OCI-LY7 (cell line): ENCODE results near the gene CNTN4. TPM values are rescaled to one million over a fixed set of nuclear protein-coding genes. Genes with fewer than 3 reads are reported as not detected.

Experiments
- BruUV-seq: library from RNA; stranded (reverse); fragments of 400-500 nt; replicated peaks from 2 replicates; lab custom pipeline; 2021; lab: Mats Ljungman, UMichigan
- CTCF ChIA-PET: fragments of 300-600 bp; sonication (Branson Sonifier 250); formaldehyde crosslinking; loops from one replicate; lab custom pipeline; 2022; ENCODE audit warnings: antibody characterized with exemption; ENCODE audit not compliant: unreplicated experiment; lab: Charles Lee
- POLR2A ChIA-PET: fragments of 300-600 bp; sonication (Branson Sonifier 250); formaldehyde crosslinking; loops from one replicate; lab custom pipeline; 2022; ENCODE audit warnings: antibody characterized with exemption; lab: Charles Lee
- DNase-seq: peaks from one replicate; pipeline ENCODE4 v3.0.0-alpha.2; 2015; ENCODE audit warnings: low spot score
- H2AFZ ChIP-seq: fragments of 200-600 bp; sonication (generic), shearing (Covaris generic); 2 replicates; pipeline ENCODE4 v1.6.1; 2014; ENCODE audit warnings: mild to moderate bottlenecking, antibody characterized with exemption, low read length, moderate library complexity
- H3K27ac ChIP-seq: fragments of 200-600 bp; sonication (generic); 2 replicates; pipeline ENCODE4 v1.5.1; 2014; ENCODE audit warnings: mixed run types, low read depth, mild to moderate bottlenecking, moderate library complexity, low read length, inconsistent platforms; ENCODE audit not compliant: poor library complexity, severe bottlenecking
- H3K36me3 ChIP-seq: fragments of 200-600 bp; sonication (generic); 2 replicates; pipeline ENCODE4 v1.6.1; 2014; ENCODE audit warnings: mild to moderate bottlenecking, antibody characterized with exemption, low read length, moderate library complexity, mixed read lengths; ENCODE audit not compliant: insufficient read depth
- H3K4me1 ChIP-seq: fragments of 200-600 bp; sonication (generic); 2 replicates; pipeline ENCODE4 v1.5.1; 2014; ENCODE audit warnings: mild to moderate bottlenecking, low read length; ENCODE audit not compliant: insufficient read depth, poor library complexity, severe bottlenecking
- H3K4me2 ChIP-seq: fragments of 200-600 bp; sonication (generic); 2 replicates; pipeline ENCODE4 v1.6.1; 2014; ENCODE audit warnings: mild to moderate bottlenecking, low read length
- H3K4me3 ChIP-seq: fragments of 200-600 bp; sonication (generic); 2 replicates; pipeline ENCODE4 v1.5.1; 2014; ENCODE audit warnings: mild to moderate bottlenecking, low read depth, low read length; ENCODE audit not compliant: poor library complexity, severe bottlenecking
- H3K79me2 ChIP-seq: fragments of 200-600 bp; sonication (generic); 2 replicates; pipeline ENCODE4 v1.6.1; 2016; ENCODE audit warnings: low read depth, mild to moderate bottlenecking, low read length, moderate library complexity, mixed read lengths; ENCODE audit not compliant: insufficient read depth
- H3K9me2 ChIP-seq: fragments of 200-600 bp; sonication (generic); 2 replicates; pipeline ENCODE4 v1.6.1; 2016; ENCODE audit warnings: mild to moderate bottlenecking, low read length, mixed read lengths; ENCODE audit not compliant: insufficient read depth
- H3K9me3 ChIP-seq: fragments of 200-600 bp; sonication (generic); 2 replicates; pipeline ENCODE4 v1.6.1; 2014; ENCODE audit warnings: mild to moderate bottlenecking, mixed run types, low read length, mixed read lengths
- H4K20me1 ChIP-seq: fragments of 200-600 bp; sonication (generic); 2 replicates; pipeline ENCODE4 v1.6.1; 2014; ENCODE audit warnings: mild to moderate bottlenecking, antibody characterized with exemption, low read length, moderate library complexity, mixed read lengths; ENCODE audit not compliant: insufficient read depth
- CTCF ChIP-seq: fragments of 200-600 bp; sonication (generic); conservative IDR thresholded peaks from 2 replicates; pipeline ENCODE4 v1.5.1; 2014; ENCODE audit warnings: mild to moderate bottlenecking, antibody characterized with exemption, low read length, moderate library complexity, mixed read lengths
- EZH2phosphoT487 ChIP-seq: fragments of 200-600 bp; sonication (generic); IDR thresholded peaks from 2 replicates; pipeline ENCODE4 v1.6.1; 2018; ENCODE audit warnings: low read depth, borderline replicate concordance, mild to moderate bottlenecking, mixed run types, antibody characterized with exemption, low read length, moderate library complexity, mixed read lengths
- intact Hi-C: fragments of 100-400 bp; cut with micrococcal nuclease; formaldehyde crosslinking; loops from one replicate; pipeline ENCODE4 v1.10.0; 2022; ENCODE audit not compliant: unreplicated experiment
- total RNA-seq, 2 experiments: library from RNA; depleted of rRNA in 1 of 2; stranded (reverse); fragments of >200 nt in 1 of 2; shearing (Covaris generic) in 1 of 2; gene quantifications; 2 replicates each; pipeline ENCODE4 v1.2.3, GENCODE V29; 2014 to 2022

Gene CNTN4
- total RNA-seq, 2 experiments from 2014 or later: not detected

GRCh38 chr3:3080309-3080708, 981.6 kb downstream of the CNTN4 start:
- intact Hi-C loops: no loop called here
- H2AFZ ChIP-seq: no peak overlapping the region
- H3K4me1 ChIP-seq: peaks cover 7% of the 10 kb centered on the region
- H3K4me3 ChIP-seq: no peak overlapping the region
- H3K79me2 ChIP-seq: no peaks in the 10 kb centered on the region
- BruUV-seq: no TSS peak
- no peaks in the 10 kb centered on the region for H3K9me2 ChIP-seq
- no peak overlapping the region for H3K4me2 ChIP-seq
- ChIA-PET CTCF (no interaction called here), POLR2A (no interaction called here)
- DNase-seq: no peak
- TF ChIP-seq CTCF: no peak
- no peaks in the 10 kb centered on the region for H4K20me1 ChIP-seq
- H3K9me3 ChIP-seq: no peaks in the 10 kb centered on the region
- H3K27ac ChIP-seq: no peak overlapping the region
- H3K36me3 ChIP-seq: no peaks in the 10 kb centered on the region

GRCh38 chr3:3081381-3082233, 982.9 kb downstream of the CNTN4 start:
- H3K9me3 ChIP-seq: no peaks in the 10 kb centered on the region
- no peaks in the 10 kb centered on the region for H3K79me2 ChIP-seq
- H3K27ac ChIP-seq: no peak overlapping the region
- no peaks in the 10 kb centered on the region for H4K20me1 ChIP-seq
- ChIA-PET CTCF (no interaction called here), POLR2A (no interaction called here)
- H3K4me3 ChIP-seq: no peak overlapping the region
- BruUV-seq: no TSS peak
- no peaks in the 10 kb centered on the region for H3K36me3 ChIP-seq
- H3K4me2 ChIP-seq: no peak overlapping the region
- DNase-seq: no peak
- no peaks in the 10 kb centered on the region for H3K9me2 ChIP-seq
- intact Hi-C loops: no loop called here
- TF ChIP-seq CTCF (no peak), EZH2phosphoT487 (no peak)
- H3K4me1 ChIP-seq: peaks cover 7% of the 10 kb centered on the region
- no peak overlapping the region for H2AFZ ChIP-seq

GRCh38 chr3:3082234-3082924, 983.7 kb downstream of the CNTN4 start:
- no peaks in the 10 kb centered on the region for H3K9me3 ChIP-seq
- H3K4me2 ChIP-seq: no peak overlapping the region
- TF ChIP-seq CTCF: no peak
- no peak for TF ChIP-seq EZH2phosphoT487
- no peaks in the 10 kb centered on the region for H4K20me1 ChIP-seq
- H2AFZ ChIP-seq: no peak overlapping the region
- ChIA-PET POLR2A (no interaction called here), CTCF (no interaction called here)
- no TSS peak for BruUV-seq
- H3K4me1 ChIP-seq: peaks cover 7% of the 10 kb centered on the region
- H3K27ac ChIP-seq: no peak overlapping the region
- DNase-seq: peak; percentile 30
- intact Hi-C loops: no loop called here
- H3K79me2 ChIP-seq: no peaks in the 10 kb centered on the region
- H3K9me2 ChIP-seq: no peaks in the 10 kb centered on the region
- no peak overlapping the region for H3K4me3 ChIP-seq
- H3K36me3 ChIP-seq: no peaks in the 10 kb centered on the region
